ENCODE measurements around the gene ASB14.

GRCh38 chr3:57261119-57261518, 31.4 kb downstream of the ASB14 start:
- TF ChIP-seq EZH2 (IDR thresholded peaks at IDR 0.05; ENCODE audit: low read depth), result no peak
- TF ChIP-seq CTCF (conservative IDR thresholded peaks at IDR 0.05), result no peak
